Colonic mucosa (tissue), 4 donors: Measurements from ENCODE around the gene CST9L. TPM values are rescaled to one million over a fixed set of nuclear protein-coding genes. Genes with fewer than 3 reads are reported as not detected.
A peak's percentile ranks its signal among the peaks of the same experiment; 100 is the strongest.

Experiments
- DNase-seq: peaks from one replicate; pipeline ENCODE4 v3.0.0-alpha.2; 2020
- H3K27ac ChIP-seq: fragments of 200-600 bp; one replicate; pipeline ENCODE4 v1.8.0; 2021
- H3K27me3 ChIP-seq: fragments of 200-600 bp; one replicate; pipeline ENCODE4 v1.8.0; 2021
- H3K36me3 ChIP-seq: fragments of 200-600 bp; one replicate; pipeline ENCODE4 v1.8.0; 2021
- H3K4me1 ChIP-seq: fragments of 200-600 bp; one replicate; pipeline ENCODE4 v1.8.0; 2021; ENCODE audit warnings: mild to moderate bottlenecking
- H3K4me3 ChIP-seq: fragments of 200-600 bp; one replicate; pipeline ENCODE4 v1.8.0; 2021
- H3K9ac ChIP-seq, 2 donors: one replicate each; pipeline ENCODE4 v1.7.0; 2013; ENCODE audit warnings: control low read depth in 2 of 2, low read depth in 2 of 2, low read length in 2 of 2
- H3K9me3 ChIP-seq: fragments of 200-600 bp; one replicate; pipeline ENCODE4 v1.8.0; 2021
- intact Hi-C: fragments of 100-400 bp; cut with DNase I; formaldehyde crosslinking; loops from one replicate; pipeline ENCODE4 v1.14.1; 2022
- total RNA-seq, 2 donors: library from RNA; stranded (reverse); fragmentation: NEBNext Ultra II Directional in 1 of 2; extraction: Animal tissue kit (Norgen Biotek cat#: 25700) in 1 of 2; gene quantifications; one replicate each; pipeline ENCODE4 v1.2.1, GENCODE V29; 2021
- TF ChIP-seq, protein P1 (sequence below): fragments of 200-600 bp; IDR thresholded peaks from one replicate; pipeline ENCODE4 v1.8.0; 2022; ENCODE audit warnings: antibody characterized with exemption, mild to moderate bottlenecking
- donor health status: healthy.
- donor health status: DM: no; HTN: no; CAD: no.
- donor health status: DM: no; HTN: no; CAD: no.

Gene CST9L
- total RNA-seq, 2 donors from 2014 or later, result not detected

DNA sequence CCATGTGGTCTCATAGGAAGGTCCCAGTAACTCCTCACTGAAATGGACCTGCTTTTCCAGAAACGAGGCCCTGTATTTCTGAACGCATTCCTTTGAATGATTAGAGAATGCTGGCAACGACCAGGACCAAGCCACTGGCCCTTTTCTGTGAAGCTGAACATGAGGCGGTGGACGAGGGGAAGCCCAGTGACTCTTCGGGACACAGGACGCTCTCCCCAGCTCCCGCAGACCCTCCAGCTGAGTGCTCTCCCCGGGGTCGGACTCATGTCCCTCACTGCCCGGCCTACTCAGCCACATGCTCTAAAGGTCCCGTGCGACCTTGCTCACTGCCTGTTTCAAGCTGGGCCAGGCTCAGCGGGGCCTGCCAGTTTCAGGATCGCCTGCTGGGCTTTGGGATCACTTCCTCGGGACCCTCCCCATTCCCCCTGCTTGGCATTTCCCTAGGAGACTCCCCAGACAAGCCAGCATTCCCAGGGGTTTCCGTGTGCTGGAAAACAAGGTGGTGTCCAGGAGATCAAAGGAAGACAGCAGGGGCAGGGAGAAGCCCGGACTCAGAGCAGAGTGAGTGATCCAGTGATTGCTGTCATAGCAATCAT lies 40.1 kb upstream of the CST9L start:
- DNase-seq, result peak; percentile 10
- no peak overlapping the region for H3K4me3 ChIP-seq
- TF ChIP-seq, protein P1, sequence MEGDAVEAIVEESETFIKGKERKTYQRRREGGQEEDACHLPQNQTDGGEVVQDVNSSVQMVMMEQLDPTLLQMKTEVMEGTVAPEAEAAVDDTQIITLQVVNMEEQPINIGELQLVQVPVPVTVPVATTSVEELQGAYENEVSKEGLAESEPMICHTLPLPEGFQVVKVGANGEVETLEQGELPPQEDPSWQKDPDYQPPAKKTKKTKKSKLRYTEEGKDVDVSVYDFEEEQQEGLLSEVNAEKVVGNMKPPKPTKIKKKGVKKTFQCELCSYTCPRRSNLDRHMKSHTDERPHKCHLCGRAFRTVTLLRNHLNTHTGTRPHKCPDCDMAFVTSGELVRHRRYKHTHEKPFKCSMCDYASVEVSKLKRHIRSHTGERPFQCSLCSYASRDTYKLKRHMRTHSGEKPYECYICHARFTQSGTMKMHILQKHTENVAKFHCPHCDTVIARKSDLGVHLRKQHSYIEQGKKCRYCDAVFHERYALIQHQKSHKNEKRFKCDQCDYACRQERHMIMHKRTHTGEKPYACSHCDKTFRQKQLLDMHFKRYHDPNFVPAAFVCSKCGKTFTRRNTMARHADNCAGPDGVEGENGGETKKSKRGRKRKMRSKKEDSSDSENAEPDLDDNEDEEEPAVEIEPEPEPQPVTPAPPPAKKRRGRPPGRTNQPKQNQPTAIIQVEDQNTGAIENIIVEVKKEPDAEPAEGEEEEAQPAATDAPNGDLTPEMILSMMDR, result no peak
- no peaks in the 10 kb centered on the region for H3K9me3 ChIP-seq
- H3K36me3 ChIP-seq, result no peaks in the 10 kb centered on the region
- H3K27me3 ChIP-seq, result no peaks in the 10 kb centered on the region
- H3K9ac ChIP-seq, result no peak overlapping the region
- H3K27ac ChIP-seq, result no peak overlapping the region
- intact Hi-C loops, result loop anchor here (5.0 kb wide), 1 partner anchor 166 kb away; no protein-coding TSS in a partner anchor
- no peaks in the 10 kb centered on the region for H3K4me1 ChIP-seq

DNA sequence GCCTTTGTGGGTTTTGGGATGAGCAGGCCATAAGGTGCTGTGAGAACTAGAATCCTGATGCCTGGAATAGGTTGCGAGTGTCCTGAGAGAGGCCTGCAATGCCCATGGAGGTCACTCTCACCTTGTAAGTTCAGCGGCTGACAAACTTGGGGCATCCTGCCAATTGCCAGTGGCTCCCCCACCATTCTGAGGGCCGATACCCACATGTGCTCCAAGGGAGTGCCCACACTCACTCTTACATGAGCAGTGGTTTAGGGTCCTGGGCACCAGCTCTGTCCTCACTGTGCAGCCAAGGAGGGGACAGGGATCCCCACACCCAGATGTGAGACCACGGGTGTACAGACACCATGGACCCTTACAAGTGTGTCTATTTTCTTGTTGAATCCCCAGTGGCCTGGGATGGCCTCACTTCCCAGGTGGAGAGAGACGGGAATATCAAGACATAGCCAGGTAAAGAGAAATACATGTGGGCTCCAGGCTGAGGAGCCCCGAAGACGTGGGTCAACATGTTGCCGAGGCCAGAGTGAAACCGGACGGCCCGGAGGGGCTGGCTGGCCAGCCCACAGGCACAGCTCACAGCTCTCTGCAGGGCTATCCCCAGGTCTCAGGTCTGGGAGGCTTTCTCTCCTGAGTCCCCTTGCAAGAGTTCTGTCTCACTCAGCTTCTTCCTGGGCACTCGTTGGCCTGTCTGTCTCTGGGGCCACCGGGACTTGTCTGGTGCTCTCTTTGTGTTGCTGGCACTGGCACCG lies 39.4 kb upstream of the CST9L start:
- Histone ChIP-seq H3K27me3 (no peaks in the 10 kb centered on the region), H3K4me1 (no peaks in the 10 kb centered on the region), H3K4me3 (no peak overlapping the region), H3K9me3 (no peaks in the 10 kb centered on the region), H3K9ac (no peak overlapping the region), H3K27ac (no peak overlapping the region), H3K36me3 (no peaks in the 10 kb centered on the region)
- TF ChIP-seq, protein P1, result no peak
- DNase-seq, result peak; percentile 14
- intact Hi-C loops, result loop anchor here (5.0 kb wide), 1 partner anchor 165 kb away; no protein-coding TSS in a partner anchor

DNA sequence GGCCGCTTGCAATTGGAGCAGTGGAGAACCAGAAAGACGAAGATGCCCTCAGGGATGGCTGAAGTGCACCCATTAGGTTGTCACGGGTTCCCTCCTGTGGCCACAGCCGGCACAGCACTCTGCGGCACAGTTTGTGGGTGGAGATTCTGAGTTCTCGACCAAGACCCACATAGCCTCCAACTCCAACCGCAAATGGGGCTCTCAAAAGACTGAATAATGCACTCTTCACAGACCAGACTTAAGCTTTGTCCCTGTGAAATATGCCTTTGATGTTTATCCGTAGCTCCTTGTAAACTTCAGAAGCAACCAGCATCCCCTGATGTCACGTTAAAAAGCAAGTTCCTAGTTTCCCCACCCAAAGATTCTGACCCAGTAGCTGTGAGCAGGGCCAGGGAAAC lies 38.4 kb upstream of the CST9L start:
- TF ChIP-seq, protein P1, result peak; percentile 86
- H3K27ac ChIP-seq, result no peak overlapping the region
- intact Hi-C loops, result loop anchor here (5.0 kb wide), 1 partner anchor 164 kb away; no protein-coding TSS in a partner anchor

DNA sequence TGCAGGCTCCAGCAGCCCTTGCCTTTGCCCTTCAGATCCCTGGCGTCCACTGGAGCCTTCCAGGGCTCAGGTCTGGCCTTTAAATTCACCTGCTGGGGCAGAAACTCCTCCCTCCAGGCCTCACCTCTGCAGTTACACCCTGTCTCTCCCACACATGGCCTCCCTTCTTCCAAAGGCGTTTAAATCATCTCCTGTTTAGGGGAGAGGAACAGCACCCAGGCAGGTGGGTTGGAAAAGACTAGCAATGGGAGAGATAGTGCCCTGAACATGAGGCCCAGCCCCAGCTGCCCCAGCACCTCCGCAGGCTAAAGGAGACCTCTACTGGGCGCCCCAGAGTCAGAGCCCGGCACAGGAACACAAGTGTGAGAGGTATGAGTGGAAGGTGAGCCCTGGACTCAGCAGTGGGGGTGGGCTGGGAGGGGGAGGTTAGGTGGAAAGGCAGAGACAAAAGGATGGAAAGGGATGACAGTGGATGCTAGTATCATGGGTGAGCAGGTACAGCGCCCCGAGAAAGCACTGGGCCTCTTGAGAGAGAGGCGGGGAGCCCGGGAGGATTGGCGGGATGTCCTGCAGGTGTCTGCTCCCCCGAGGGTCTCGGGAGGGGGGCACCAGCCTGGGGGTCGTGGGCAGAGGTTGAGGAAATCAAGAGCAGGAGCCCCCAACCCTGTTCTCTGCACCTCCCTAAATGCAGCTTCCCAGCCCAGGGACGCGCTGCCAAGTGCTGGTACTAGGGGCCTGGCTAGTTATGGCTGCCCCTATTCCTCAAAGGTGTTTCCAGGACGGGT lies 37.8 kb upstream of the CST9L start, which contains the start of gene CST9:
CST9 (minus strand) TSS at position 51 of the 785 bp plus-strand sequence. CDS start 53 bp downstream, outside the sequence.
- intact Hi-C loops, result loop anchor here (5.0 kb wide), 1 partner anchor 164 kb away; no protein-coding TSS in a partner anchor
- TF ChIP-seq, protein P1, result no peak
- no peaks in the 10 kb centered on the region for H3K27me3 ChIP-seq
- no peak within 1 kb of the TSS for H3K4me3 ChIP-seq
- no peak for DNase-seq
- no peaks in the 10 kb centered on the region for H3K9me3 ChIP-seq
- H3K27ac ChIP-seq, result no peak within 1 kb of the TSS
- H3K4me1 ChIP-seq, result no peaks in the 10 kb centered on the region
- no peak within 1 kb of the TSS for H3K9ac ChIP-seq
- H3K36me3 ChIP-seq, result no peaks in the 10 kb centered on the region

More for the DNA sequence above, 38.4 kb upstream of the CST9L start:
- H3K9me3 ChIP-seq, result no peaks in the 10 kb centered on the region
- DNase-seq, result peak; percentile 82
- no peaks in the 10 kb centered on the region for H3K36me3 ChIP-seq
- H3K4me1 ChIP-seq, result no peaks in the 10 kb centered on the region
- no peak overlapping the region for H3K4me3 ChIP-seq
- no peak overlapping the region for H3K9ac ChIP-seq
- H3K27me3 ChIP-seq, result no peaks in the 10 kb centered on the region

DNA sequence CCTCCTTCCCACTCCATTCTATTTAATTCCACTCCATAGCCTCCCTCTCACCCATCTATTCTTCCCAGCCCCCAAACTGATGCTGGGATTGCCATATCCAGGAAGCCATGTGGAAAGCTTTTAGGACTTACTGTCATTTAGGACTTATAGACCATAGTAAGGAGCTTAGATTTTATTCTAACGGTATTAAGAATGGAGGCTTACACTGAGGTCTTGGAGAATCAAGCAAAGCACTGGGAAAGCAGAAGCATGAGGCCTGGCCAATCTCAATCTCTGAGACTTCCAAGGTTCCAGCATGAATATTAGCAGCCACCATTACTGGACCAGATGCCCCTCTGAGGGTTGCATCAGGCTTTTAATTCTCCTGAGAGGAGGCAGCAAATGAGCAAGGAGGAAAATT lies 36.0 kb upstream of the CST9L start:
- TF ChIP-seq, protein P1, result no peak
- Histone ChIP-seq H3K9me3 (no peaks in the 10 kb centered on the region), H3K27ac (no peak overlapping the region), H3K4me1 (no peaks in the 10 kb centered on the region), H3K36me3 (no peaks in the 10 kb centered on the region), H3K4me3 (no peak overlapping the region), H3K9ac (no peak overlapping the region), H3K27me3 (no peaks in the 10 kb centered on the region)
- intact Hi-C loops, result no loop called here
- DNase-seq, result no peak
